RWPE1 (cell line): ENCODE measurements around the gene CDK11B.
"Not testable (repeated sequence)": the region's sequence is repeated elsewhere in the genome, so short reads cannot be mapped to it uniquely, and the experiment has no call there.

Source experiments
- CTCF ChIA-PET: fragments of 350-600 bp; sonication (Branson Sonifier 250); formaldehyde crosslinking; extraction: SDS; loops from one replicate; lab custom pipeline; 2021; lab: Yijun Ruan, JAX
- POLR2A ChIA-PET: fragments of 400-600 bp; formaldehyde crosslinking; extraction: SDS; loops from one replicate; lab custom pipeline; 2020; ENCODE audit warnings: antibody characterized with exemption; ENCODE audit not compliant: low non-redundant PET; lab: Yijun Ruan, JAX
- DNase-seq: peaks from one replicate; pipeline ENCODE4 v3.0.0; 2012; ENCODE audit warnings: low spot score
- H3K27ac ChIP-seq: fragments of 450-650 bp; 2 replicates; pipeline ENCODE4 v1.5.1; 2017
- TF ChIP-seq, protein P1 (sequence below): fragments of 450-650 bp; conservative IDR thresholded peaks from 2 replicates; pipeline ENCODE4 v1.5.1; 2017; ENCODE audit warnings: low read depth, mild to moderate bottlenecking

Gene CDK11B

DNA sequence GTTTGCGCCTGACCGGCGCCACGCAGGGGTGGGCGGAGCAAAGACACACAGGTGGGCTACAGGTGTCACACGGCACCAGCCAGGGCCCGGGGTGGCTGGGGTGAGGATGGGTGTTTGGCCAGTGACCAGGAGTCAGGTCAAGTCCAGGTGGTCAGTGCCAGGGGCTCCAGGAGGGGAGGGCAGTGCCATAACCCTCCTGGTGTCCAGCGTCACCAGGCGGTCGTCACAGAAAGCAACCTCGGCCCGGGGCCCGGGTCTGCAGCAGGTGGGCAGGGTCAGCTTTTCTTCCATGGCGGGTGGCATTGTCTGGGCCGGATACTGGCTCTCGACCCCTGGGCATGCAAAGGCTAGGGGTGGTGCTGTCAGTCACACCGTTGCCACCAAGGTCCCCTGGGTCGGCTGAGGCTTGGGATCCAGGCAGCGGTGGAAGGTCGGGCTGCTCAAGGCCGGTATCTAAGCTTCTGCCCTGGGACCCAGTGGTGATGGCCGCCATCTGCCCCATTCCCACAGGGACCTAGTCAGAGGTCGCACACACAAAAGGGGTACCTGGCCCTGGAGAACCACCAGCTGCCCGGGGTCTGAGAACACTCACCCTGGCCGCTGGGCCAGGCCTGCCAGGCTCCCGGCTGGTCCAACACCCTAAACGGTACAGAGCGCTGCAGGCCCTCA lies 60.6 kb downstream of the CDK11B start:
- TF ChIP-seq, protein P1, sequence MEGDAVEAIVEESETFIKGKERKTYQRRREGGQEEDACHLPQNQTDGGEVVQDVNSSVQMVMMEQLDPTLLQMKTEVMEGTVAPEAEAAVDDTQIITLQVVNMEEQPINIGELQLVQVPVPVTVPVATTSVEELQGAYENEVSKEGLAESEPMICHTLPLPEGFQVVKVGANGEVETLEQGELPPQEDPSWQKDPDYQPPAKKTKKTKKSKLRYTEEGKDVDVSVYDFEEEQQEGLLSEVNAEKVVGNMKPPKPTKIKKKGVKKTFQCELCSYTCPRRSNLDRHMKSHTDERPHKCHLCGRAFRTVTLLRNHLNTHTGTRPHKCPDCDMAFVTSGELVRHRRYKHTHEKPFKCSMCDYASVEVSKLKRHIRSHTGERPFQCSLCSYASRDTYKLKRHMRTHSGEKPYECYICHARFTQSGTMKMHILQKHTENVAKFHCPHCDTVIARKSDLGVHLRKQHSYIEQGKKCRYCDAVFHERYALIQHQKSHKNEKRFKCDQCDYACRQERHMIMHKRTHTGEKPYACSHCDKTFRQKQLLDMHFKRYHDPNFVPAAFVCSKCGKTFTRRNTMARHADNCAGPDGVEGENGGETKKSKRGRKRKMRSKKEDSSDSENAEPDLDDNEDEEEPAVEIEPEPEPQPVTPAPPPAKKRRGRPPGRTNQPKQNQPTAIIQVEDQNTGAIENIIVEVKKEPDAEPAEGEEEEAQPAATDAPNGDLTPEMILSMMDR: no peak
- no peak overlapping the region for H3K27ac ChIP-seq
- no peak for DNase-seq
- ChIA-PET POLR2A (interaction anchor here (0.5 kb wide), 1 partner anchor 13 kb away, joined by 11 read pairs; no protein-coding TSS in a partner anchor), CTCF (interaction anchor here (1.5 kb wide), 1 partner anchor 18 kb away, joined by 3 read pairs; no protein-coding TSS in a partner anchor)

DNA sequence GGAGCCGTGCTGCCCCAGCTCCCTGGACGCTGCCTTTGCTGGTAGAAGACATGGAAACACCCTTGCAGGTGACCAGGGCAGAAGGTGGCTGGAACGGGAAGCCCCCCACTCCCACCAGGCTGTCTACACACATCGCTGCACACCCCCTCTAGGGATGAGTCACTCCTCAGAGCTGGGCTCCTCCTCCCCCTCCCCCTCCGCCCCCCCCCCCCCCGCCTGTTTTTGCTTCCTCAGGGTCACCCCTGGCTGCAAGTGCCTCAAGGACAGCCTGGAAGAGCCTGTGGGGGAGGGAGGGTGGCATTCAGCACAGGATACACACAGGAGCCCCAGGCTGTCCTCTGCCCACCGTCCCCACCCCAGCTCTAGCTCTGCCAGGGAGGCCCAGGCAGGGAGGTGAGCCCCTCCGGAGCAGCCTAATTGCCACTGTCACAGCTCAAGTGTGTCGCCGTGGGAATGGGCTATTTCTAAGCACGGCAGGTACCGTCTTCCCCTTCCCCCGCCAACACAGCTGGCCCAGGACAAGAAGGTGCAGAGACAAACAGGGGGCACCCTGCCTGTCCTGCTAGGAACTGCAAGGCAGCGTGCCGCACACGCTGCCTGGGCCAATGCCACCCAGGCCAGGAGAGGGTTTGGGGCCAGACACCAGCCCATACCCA lies 61.4 kb downstream of the CDK11B start:
- ChIA-PET POLR2A (interaction anchor here (0.5 kb wide), 1 partner anchor 14 kb away, joined by 11 read pairs; no protein-coding TSS in a partner anchor), CTCF (interaction anchor here (0.6 to 1.5 kb wide), 3 partner anchors 18 to 46 kb away, joined by 3 read pairs; no protein-coding TSS in a partner anchor)
- DNase-seq: no peak
- no peak overlapping the region for H3K27ac ChIP-seq
- TF ChIP-seq, protein P1: peak; percentile 13; the same call in 1 of the 2 replicates

DNA sequence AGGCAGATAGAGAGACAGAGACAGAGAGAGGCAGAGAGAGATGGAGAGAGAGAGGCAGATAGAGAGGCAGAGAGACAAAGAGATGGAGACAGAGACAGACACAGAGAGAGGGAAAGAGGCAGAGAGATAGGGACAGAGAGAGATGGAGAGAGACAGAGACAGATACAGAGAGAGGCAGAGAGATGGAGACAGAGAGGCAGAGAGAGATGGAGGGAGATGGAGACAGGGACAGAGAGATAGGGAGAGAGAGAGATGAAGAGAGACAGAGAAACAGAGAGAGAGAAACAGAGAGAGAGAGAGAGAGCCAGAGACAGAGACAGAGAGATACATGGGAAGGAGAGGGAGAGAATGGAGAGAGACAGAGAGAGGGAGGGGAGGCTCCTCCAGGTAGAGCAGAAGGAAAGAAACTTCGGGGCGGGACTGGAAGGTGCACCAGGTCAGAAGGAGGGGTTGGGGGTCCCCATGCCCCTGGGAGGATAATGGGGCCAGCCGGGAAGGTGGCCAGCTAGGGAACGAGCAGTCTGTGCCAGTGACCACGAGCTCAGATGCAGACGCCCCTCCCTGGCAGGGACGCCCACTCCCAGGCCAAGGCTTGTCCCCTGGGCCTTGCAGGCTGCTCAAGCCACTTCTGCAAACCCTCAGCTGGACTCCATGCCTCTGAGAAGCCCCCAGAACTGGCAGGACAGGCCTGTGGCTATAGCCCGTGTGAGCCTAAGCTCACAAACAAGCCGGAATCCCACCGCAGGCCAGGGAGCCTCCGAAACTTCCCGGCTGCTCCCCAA lies 62.1 kb downstream of the CDK11B start:
- TF ChIP-seq, protein P1: no peak
- CTCF ChIA-PET: interaction anchor here (0.6 to 1.5 kb wide), 2 partner anchors 17 to 46 kb away, joined by 3 read pairs; no protein-coding TSS in a partner anchor
- DNase-seq: no peak
- no peak overlapping the region for H3K27ac ChIP-seq
- POLR2A ChIA-PET: no interaction called here

DNA sequence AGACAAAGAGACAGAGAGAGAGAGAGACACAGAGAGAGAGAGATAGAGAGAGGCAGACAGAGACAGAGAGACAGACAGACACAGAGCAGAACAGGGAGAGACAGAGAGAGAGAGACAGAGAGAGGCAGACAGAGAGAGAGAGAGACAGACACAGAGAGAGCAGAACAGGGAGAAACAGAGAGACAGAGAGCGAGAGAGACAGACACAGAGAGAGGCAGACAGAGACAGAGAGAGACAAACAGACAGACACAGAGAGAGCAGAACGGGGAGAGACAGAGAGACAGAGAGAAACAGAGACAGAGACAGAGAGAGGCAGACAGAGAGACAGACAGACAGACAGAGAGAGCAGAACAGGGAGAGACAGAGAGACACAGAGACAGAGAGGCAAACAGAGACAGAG lies 63.5 kb downstream of the CDK11B start:
- H3K27ac ChIP-seq, CTCF ChIA-PET, DNase-seq, POLR2A ChIA-PET: not testable (repeated sequence)

DNA sequence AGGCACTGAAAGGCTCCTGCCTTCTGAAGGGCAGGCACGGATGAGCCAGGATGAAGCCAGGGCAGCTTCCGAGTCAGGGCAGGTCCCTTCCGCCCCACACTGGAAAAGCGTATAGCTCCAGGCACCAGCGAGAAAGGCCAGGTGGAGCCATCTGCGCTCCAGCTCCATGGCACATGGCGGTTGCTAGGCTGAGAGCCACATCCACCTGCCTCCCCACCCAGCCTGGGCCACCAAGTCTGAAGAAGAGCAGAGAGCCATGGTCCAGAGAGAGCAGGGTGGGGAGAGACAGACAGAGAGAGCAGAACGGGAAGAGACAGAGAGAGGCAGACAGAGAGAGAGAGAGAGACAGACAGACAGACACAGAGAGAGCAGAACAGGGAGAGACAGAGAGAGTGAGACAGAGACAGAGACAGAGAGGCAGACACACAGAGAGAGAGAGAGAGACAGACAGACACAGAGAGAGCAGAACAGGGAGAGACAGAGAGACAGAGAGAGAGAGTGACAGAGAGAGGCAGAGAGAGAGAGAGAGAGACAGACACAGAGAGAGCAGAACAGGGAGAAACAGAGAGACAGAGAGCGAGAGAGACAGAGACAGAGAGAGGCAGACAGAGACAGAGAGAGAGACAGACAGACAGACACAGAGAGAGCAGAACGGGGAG lies 64.1 kb downstream of the CDK11B start:
- H3K27ac ChIP-seq: peak overlapping the region; percentile 28; the same call in 1 of the 2 replicates
- no peak for DNase-seq
- TF ChIP-seq, protein P1: no peak
- ChIA-PET POLR2A (no interaction called here), CTCF (interaction anchor here (0.6 kb wide), 1 partner anchor 838 kb away, joined by 4 read pairs; no protein-coding TSS in a partner anchor)

DNA sequence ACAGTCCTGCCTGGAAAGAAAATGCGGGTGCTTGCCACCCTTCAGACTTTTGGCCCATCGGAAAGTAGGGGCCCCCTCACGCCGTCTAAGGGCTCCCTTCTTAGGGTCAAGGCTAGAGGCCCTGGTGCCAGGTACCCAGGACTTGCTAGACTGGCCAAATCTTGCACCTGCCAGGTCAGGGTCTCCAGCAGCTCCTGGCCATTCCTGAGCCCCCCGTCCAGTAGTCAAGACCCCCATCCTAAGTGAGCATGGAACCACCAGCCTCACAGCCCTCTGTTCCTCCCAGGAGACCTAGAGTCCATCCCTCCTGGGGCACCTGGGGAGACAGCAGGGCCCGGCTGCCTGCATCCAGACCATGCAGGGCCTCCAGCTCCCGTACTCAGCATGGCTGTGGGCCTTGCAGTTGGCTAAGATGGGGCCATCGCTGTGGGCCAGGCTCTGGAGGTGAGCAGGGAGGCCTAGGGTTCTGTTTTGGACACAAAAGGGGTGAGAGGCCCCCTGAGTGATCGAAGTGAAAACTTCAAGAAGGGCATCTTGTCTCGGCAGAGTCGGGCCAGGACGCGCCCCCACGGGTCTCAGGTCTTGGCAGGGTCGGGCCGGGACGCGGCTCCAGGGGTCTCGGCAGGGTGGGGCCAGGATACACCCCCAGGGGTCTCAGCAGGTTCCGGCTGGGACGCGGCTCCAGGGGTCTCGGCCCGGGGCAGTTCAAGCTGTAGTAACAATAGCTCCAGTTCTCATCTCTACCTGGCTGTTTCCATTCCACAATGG lies 64.8 kb downstream of the CDK11B start:
- TF ChIP-seq, protein P1: no peak
- POLR2A ChIA-PET: no interaction called here
- peak overlapping the region; percentile 28; the same call in 1 of the 2 replicates for H3K27ac ChIP-seq
- CTCF ChIA-PET: interaction anchor here (0.6 kb wide), 1 partner anchor 839 kb away, joined by 4 read pairs; no protein-coding TSS in a partner anchor
- DNase-seq: no peak
